Transverse colon (tissue), 4 donors: ENCODE measurements around the gene AP5S1. TPM values are rescaled to one million over a fixed set of nuclear protein-coding genes. Genes with fewer than 3 reads are reported as not detected.

Experiments used
- DNase-seq: peaks from one replicate; pipeline ENCODE4 v3.0.0-alpha.2; 2019
- H3K27ac ChIP-seq, 4 donors: fragments of 200-600 bp; sonication (generic); 2 replicates each; pipeline ENCODE4 v1.5.1; 2016 to 2018; ENCODE audit warnings: inconsistent platforms in 4 of 4
- H3K27me3 ChIP-seq: fragments of 200-600 bp; sonication (generic); 2 replicates; pipeline ENCODE4 v1.5.1; 2017; ENCODE audit warnings: inconsistent platforms
- H3K36me3 ChIP-seq, 4 donors: fragments of 200-600 bp; sonication (generic); 2 replicates each; pipeline ENCODE4 v1.5.1; 2017 to 2019; ENCODE audit warnings: inconsistent platforms in 4 of 4
- H3K4me1 ChIP-seq, 4 donors: fragments of 200-600 bp; sonication (generic); 2 replicates each; pipeline ENCODE4 v1.5.1; 2017 to 2020; ENCODE audit warnings: inconsistent platforms in 4 of 4
- H3K4me3 ChIP-seq, 4 donors: fragments of 200-600 bp; sonication (generic); 1 replicate in 1 of 4; 2 replicates in 3 of 4; pipeline versions ENCODE4 v1.5.1 to v1.6.1; 2017 to 2019; ENCODE audit warnings: inconsistent platforms in 4 of 4
- H3K9me3 ChIP-seq, 2 donors: fragments of 200-600 bp; sonication (generic); 2 replicates each; pipeline ENCODE4 v1.5.1; 2017 to 2019; ENCODE audit warnings: inconsistent platforms in 2 of 2
- EP300 ChIP-seq: sonication (generic); formaldehyde crosslinking; IDR thresholded peaks from one replicate; pipeline ENCODE4 v1.6.1; 2017; ENCODE audit warnings: antibody characterized with exemption, low read depth
- POLR2A ChIP-seq: fragments of 450-650 bp; IDR thresholded peaks from one replicate; pipeline ENCODE4 v1.6.1; 2016; ENCODE audit warnings: antibody characterized with exemption, mild to moderate bottlenecking, moderate library complexity
- POLR2AphosphoS5 ChIP-seq, 3 donors: sonication (generic); formaldehyde crosslinking; IDR thresholded peaks; one replicate each; pipeline ENCODE4 v1.6.1; 2016; ENCODE audit warnings: antibody characterized with exemption in 3 of 3
- WGBS, 2 donors: methylation state at CpG; one replicate each; pipeline ENCODE4 v1.1.5; 2018; ENCODE audit warnings: low coverage in 1 of 2; 5-methylcytosine and 5-hydroxymethylcytosine counted together
- in situ Hi-C, 4 donors: fragments of 200-750 bp; cut with MboI; loops; one replicate each; pipeline versions ENCODE4 v1.15.0 to v1.15.1; 2017; ENCODE audit warnings: low sequenced_read_pairs in 3 of 4, low pct_ligation_motif_present in 1 of 4, low pct_unique_long_range_greater_than_20kb in 1 of 4
- intact Hi-C: fragments of 100-400 bp; cut with DNase I; formaldehyde crosslinking; loops from one replicate; pipeline ENCODE4 v1.15.1; 2023; ENCODE audit warnings: low total_unique reads
- total RNA-seq, 4 donors: library from RNA; depleted of rRNA; stranded (reverse); fragments of >200 nt; gene quantifications; one replicate each; pipeline ENCODE4 v1.1.0, GENCODE V29; 2016
- TF ChIP-seq, protein P1 (sequence below), 5 experiments: fragments of 200-600 bp in 3 of 5; fragments of 450-650 bp in 2 of 5; sonication (generic) in 3 of 5; IDR thresholded peaks; 1 replicate in 2 of 5; 2 replicates in 3 of 5; pipeline ENCODE4 v1.5.1; 2016 to 2017; ENCODE audit warnings: antibody characterized with exemption in 5 of 5, inconsistent platforms in 3 of 5, mild to moderate bottlenecking in 2 of 5, moderate library complexity in 1 of 5

Gene AP5S1
- total RNA-seq, 4 donors from 2014 or later: 9.1 to 38.5 (median 17.0) TPM

DNA sequence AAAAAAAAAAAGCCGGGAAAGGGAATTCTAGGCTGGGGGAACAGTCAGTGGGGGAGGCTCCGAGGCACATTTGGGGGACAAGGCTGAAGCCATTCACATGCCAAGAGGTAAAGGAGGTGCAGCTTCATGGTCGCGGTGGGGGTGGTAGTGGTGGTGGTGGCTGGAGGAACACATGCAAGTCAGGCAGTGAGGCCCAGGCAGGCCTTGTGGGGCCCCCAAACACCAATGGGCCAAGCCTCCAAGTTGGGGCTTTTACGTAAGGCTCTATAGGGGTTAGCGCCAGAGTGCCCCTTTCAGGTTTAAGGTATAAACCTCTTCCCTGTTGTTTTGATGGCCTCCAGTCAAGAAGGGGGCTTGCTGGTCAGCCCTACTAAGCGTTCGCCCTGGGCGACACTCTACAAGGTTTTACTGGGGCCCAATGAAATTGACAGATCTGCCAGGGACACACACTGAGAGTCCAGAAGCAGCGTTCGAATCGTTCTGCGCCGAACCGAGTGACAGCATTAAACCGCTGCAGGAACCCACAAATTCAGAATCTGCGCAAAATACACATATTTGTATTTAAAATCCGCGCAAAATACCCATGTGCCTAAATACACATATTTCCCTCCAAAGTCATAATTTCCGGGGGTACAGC is 818 bp upstream of the AP5S1 start:
- 61 to 69% methylated on average over 9 to 19 of the region's 20 CpGs for WGBS, 2 donors
- Histone ChIP-seq H3K36me3 (peaks cover 0 to 12% (median 3%) of the 10 kb centered on the region in 4 donors), H3K27me3 (no peaks in the 10 kb centered on the region), H3K27ac (peak overlapping the region; percentile 95 to 97 (median 96)), H3K4me1 (peaks cover 16 to 24% (median 20%) of the 10 kb centered on the region in 4 donors), H3K4me3 (peak overlapping the region in 3 of 4 donors; percentile 51 to 73 (median 70)), H3K9me3 (no peaks in the 10 kb centered on the region)
- intact Hi-C loops (loop anchor here (2.0 kb wide), 1 partner anchor 33 kb away; the partner anchor contains the start of gene CENPB), in situ Hi-C loops (no loop called here)
- TF ChIP-seq, protein P1, sequence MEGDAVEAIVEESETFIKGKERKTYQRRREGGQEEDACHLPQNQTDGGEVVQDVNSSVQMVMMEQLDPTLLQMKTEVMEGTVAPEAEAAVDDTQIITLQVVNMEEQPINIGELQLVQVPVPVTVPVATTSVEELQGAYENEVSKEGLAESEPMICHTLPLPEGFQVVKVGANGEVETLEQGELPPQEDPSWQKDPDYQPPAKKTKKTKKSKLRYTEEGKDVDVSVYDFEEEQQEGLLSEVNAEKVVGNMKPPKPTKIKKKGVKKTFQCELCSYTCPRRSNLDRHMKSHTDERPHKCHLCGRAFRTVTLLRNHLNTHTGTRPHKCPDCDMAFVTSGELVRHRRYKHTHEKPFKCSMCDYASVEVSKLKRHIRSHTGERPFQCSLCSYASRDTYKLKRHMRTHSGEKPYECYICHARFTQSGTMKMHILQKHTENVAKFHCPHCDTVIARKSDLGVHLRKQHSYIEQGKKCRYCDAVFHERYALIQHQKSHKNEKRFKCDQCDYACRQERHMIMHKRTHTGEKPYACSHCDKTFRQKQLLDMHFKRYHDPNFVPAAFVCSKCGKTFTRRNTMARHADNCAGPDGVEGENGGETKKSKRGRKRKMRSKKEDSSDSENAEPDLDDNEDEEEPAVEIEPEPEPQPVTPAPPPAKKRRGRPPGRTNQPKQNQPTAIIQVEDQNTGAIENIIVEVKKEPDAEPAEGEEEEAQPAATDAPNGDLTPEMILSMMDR (IDR thresholded peaks at IDR 0.05): no peak
- no peak for TF ChIP-seq EP300
- no peak for TF ChIP-seq POLR2AphosphoS5 (IDR thresholded peaks at IDR 0.05)
- TF ChIP-seq POLR2A: no peak
- DNase-seq: no peak

DNA sequence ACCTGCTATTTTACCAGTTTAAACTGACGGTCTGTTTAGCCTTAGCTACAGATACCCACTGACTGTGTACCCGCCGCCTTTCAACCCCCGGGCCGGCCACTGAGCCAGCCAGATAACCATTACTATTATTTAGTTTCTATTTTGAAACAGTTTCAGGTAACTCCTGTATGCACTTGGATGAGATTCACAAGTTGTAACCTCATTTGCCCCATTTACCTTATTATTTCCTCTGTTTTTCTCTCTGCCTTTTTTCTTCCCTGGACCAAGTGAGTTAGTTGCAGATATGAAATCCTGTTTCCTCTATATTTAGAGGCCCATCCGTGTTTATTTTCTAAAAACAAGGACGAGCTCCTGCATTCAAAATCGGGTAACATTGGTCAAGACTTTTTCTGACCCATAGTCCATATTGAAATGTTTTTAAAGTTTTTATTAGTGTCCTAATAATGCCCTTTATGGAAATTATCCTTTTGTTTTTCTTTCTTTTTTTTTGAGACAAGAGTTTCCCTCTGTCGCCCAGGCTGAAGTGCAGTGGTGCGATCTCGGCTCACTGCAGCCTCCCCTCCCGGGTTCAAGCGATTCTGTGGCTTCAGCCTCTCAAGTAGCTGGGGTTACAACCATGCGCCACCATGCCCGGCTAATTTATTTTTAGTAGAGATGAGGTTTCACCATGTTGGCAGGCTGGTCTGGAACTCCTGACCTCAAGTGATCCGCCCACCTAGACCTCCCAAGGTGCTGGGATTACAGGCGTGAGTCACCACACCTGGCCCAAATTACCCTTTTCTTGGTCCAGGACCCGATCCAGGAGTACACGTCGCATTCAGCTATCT is 767 bp downstream of the AP5S1 start:
- no peaks in the 10 kb centered on the region for H3K27me3 ChIP-seq
- no peaks in the 10 kb centered on the region for H3K9me3 ChIP-seq
- H3K4me1 ChIP-seq: peaks cover 16 to 24% (median 20%) of the 10 kb centered on the region in 4 donors
- intact Hi-C loops: no loop called here
- DNase-seq: no peak
- H3K27ac ChIP-seq: peak overlapping the region; percentile 95 to 97 (median 96)
- TF ChIP-seq EP300: no peak
- no peak for TF ChIP-seq POLR2AphosphoS5 (IDR thresholded peaks at IDR 0.05)
- H3K4me3 ChIP-seq: peak overlapping the region; percentile 43 to 73 (median 60)
- H3K36me3 ChIP-seq: peaks cover 0 to 12% (median 3%) of the 10 kb centered on the region in 4 donors
- 38 to 49% methylated on average over 19 to 20 of the region's 20 CpGs for WGBS, 2 donors
- in situ Hi-C loops: no loop called here

DNA sequence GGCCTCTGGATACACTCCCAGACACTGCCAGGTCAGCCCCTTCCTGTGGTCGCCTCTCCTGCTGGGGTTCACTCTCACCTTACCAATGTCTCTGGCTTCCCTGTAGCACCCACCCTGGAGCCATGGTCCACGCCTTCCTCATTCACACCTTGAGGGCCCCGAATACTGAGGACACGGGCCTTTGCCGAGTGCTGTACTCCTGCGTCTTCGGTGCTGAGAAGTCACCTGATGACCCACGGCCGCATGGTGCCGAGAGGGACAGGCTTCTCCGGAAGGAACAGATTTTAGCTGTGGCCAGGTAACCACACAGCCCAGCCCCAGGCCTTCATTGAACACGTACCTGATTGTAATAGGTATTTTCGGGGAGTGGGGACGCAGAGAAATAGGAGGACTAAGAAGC is 1.6 kb downstream of the AP5S1 start:
- Histone ChIP-seq H3K4me3 (no peak overlapping the region), H3K27ac (peak overlapping the region in 1 of 4 donors; percentile 97), H3K9me3 (no peaks in the 10 kb centered on the region), H3K27me3 (no peaks in the 10 kb centered on the region), H3K36me3 (peaks cover 0 to 12% (median 3%) of the 10 kb centered on the region in 4 donors), H3K4me1 (peaks cover 16 to 24% (median 20%) of the 10 kb centered on the region in 4 donors)
- intact Hi-C loops: no loop called here
- WGBS, 2 donors: 97 to 100% methylated on average over 3 to 14 of the region's 14 CpGs
- DNase-seq: no peak
- TF ChIP-seq POLR2A (no peak), POLR2AphosphoS5 (IDR thresholded peaks at IDR 0.05) (no peak), EP300 (no peak)
- in situ Hi-C loops: no loop called here

DNA sequence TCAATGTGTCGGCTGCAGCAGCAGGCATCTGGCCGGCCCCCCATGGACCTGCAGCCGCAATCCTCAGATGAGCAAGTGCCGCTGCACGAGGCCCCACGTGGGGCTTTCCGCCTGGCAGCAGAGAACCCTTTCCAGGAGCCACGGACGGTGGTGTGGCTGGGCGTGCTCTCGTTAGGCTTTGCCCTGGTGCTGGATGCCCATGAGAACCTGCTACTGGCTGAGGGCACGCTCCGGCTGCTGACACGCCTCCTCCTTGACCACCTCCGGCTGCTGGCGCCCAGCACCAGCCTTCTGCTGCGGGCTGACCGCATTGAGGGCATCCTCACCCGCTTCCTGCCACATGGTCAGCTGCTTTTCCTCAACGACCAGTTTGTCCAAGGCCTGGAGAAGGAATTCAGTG is 3.5 kb downstream of the AP5S1 start:
- peaks cover 11 to 16% (median 13%) of the 10 kb centered on the region in 4 donors for H3K4me1 ChIP-seq
- no peak overlapping the region for H3K4me3 ChIP-seq
- H3K27ac ChIP-seq: no peak overlapping the region
- H3K27me3 ChIP-seq: no peaks in the 10 kb centered on the region
- WGBS, 2 donors: 89% methylated on average over 16 of the region's 20 CpGs; no CpG with 5 or more reads in 1 of the 2 donors
- H3K9me3 ChIP-seq: no peaks in the 10 kb centered on the region
- no peak for TF ChIP-seq POLR2AphosphoS5 (IDR thresholded peaks at IDR 0.05)
- intact Hi-C loops (no loop called here), in situ Hi-C loops (no loop called here)
- DNase-seq: no peak
- H3K36me3 ChIP-seq: peaks cover 0 to 12% (median 3%) of the 10 kb centered on the region in 4 donors

DNA sequence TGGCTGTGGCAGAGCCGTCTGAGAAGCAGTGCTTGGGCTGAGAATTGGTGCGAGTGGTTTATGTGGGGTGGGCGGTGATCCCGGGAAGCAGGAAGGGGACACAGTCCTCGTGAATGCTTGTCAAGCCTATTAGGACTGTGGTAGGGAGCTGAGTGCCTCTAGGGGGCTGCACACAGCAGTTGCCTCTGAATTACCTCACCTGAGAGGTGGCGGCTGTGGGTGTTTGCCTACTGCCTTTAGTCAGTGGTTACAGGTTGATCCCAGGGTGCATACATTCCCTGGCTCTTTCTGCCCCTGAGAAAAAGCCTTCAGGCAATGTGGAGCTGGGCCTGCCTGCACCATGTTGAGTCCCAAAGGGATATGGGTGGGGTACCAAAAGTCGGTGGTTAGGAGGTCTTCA is 5.2 kb downstream of the AP5S1 start:
- no peak overlapping the region for H3K27ac ChIP-seq
- WGBS, 2 donors: 80% methylated on average over 7 of the region's 7 CpGs; no CpG with 5 or more reads in 1 of the 2 donors
- intact Hi-C loops (no loop called here), in situ Hi-C loops (no loop called here)
- no peaks in the 10 kb centered on the region for H3K9me3 ChIP-seq
- TF ChIP-seq POLR2A (no peak), EP300 (no peak), POLR2AphosphoS5 (IDR thresholded peaks at IDR 0.05) (no peak)
- TF ChIP-seq, protein P1 (IDR thresholded peaks at IDR 0.05): no peak
- peaks cover 4 to 8% (median 7%) of the 10 kb centered on the region in 4 donors for H3K4me1 ChIP-seq
- no peak overlapping the region for H3K4me3 ChIP-seq
- H3K36me3 ChIP-seq: peaks cover 0 to 12% (median 3%) of the 10 kb centered on the region in 4 donors
- H3K27me3 ChIP-seq: no peaks in the 10 kb centered on the region
- no peak for DNase-seq
